Activated T-cell treated with anti-CD3 and anti-CD28 coated beads for 1 hour (primary cell): ENCODE data around the gene SPARC.
"Not testable (repeated sequence)": the region's sequence is repeated elsewhere in the genome, so short reads cannot be mapped to it uniquely, and the experiment has no call there.

ENCODE experiments used
- DNase-seq: peaks from one replicate; pipeline ENCODE4 v3.0.0-alpha.2; 2020; ENCODE audit warnings: low read depth

Gene SPARC

GRCh38 chr5:151700820-151701219 is 14.1 kb upstream of the SPARC start:
- no peak for DNase-seq

- DNase-seq: no peak
These were observed 13.6 kb upstream of the SPARC start for GRCh38 chr5:151700296-151700695.

- DNase-seq: no peak
These were observed 12.6 kb upstream of the SPARC start for GRCh38 chr5:151699071-151699901.

GRCh38 chr5:151698081-151698480 is 11.4 kb upstream of the SPARC start:
- DNase-seq: not testable (repeated sequence)

GRCh38 chr5:151697452-151697851 is 10.7 kb upstream of the SPARC start:
- no peak for DNase-seq

- DNase-seq: no peak
These were observed 9.9 kb upstream of the SPARC start for GRCh38 chr5:151696470-151697061.

GRCh38 chr5:151695464-151695863 is 8.7 kb upstream of the SPARC start:
- DNase-seq: no peak

- DNase-seq: no peak
These were observed 7.3 kb upstream of the SPARC start for GRCh38 chr5:151694035-151694485.

- no peak for DNase-seq
These were observed 5.6 kb upstream of the SPARC start for GRCh38 chr5:151692312-151692711.

- no peak for DNase-seq
These were observed 5.0 kb upstream of the SPARC start for GRCh38 chr5:151691706-151692105.

- not testable (repeated sequence) for DNase-seq
These were observed 2.9 kb upstream of the SPARC start for GRCh38 chr5:151689591-151689990.

- DNase-seq: no peak
These were observed 1.7 kb upstream of the SPARC start for GRCh38 chr5:151688436-151688835.

GRCh38 chr5:151685749-151686673 is 704 bp downstream of the SPARC start:
- no peak for DNase-seq

- no peak for DNase-seq
These were observed 1.9 kb downstream of the SPARC start for GRCh38 chr5:151684690-151685361.

- no peak for DNase-seq
These were observed 2.6 kb downstream of the SPARC start for GRCh38 chr5:151683986-151684588.

- DNase-seq: no peak
These were observed 3.3 kb downstream of the SPARC start for GRCh38 chr5:151683444-151683843.

- no peak for DNase-seq
These were observed 3.9 kb downstream of the SPARC start for GRCh38 chr5:151682751-151683331.

- no peak for DNase-seq
These were observed 4.5 kb downstream of the SPARC start for GRCh38 chr5:151682240-151682639.

- DNase-seq: no peak
These were observed 5.7 kb downstream of the SPARC start for GRCh38 chr5:151680944-151681427.

GRCh38 chr5:151680156-151680505 is 6.6 kb downstream of the SPARC start:
- DNase-seq: not testable (repeated sequence)
